GM18505 (cell line): ENCODE measurements around the gene MID1.

Experiments used
- ATAC-seq: cut with Tn5 transposase; IDR thresholded peaks from one replicate; pipeline ENCODE4 v1.9.1; 2021; ENCODE audit not compliant: unreplicated experiment
- POLR2A ChIP-seq: IDR thresholded peaks from 4 replicates; pipeline ENCODE4 v1.6.1; 2011; ENCODE audit warnings: borderline replicate concordance; ENCODE audit not compliant: insufficient read depth, insufficient read length; ENCODE audit errors: extremely low read depth

Gene MID1

DNA sequence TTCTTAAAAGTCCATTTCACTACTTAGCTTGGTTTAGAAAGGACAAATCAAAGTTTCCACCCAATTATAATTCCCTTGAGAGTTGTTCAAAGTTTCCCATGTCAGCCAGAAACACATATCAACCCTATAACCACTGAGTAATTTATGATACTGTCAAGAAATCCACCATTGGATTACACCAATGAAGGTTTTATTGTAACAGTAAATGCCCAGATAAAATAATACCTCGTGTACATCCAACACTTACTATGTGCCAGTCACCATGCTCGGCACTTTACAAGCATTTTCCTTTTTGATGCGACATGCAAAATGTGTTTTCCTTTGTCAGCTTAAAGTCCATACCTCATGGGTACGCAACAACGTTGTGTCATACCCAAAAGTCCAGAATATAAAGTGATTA lies 64.0 kb downstream of the MID1 start:
- ATAC-seq = no peak
- TF ChIP-seq POLR2A = no peak

DNA sequence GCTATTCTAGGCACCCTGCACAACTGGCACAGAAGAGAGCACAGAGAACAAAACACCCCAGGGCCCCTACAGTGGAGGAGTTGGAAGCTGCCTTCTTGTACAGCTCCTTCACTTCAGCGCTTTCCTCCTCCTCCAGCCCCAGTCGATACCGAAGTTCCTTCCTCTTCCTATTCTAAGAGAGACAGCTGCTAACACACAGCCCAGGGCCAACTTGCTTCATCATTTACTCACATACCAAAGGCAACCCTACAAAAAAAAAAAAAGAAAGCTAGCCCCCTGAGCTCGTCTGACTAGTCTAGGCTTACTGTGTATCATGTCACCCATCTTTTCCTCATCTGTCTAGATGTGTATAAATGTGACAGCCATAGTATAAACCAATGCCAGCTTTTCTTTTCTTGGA lies 64.5 kb downstream of the MID1 start:
- no peak for ATAC-seq
- no peak for TF ChIP-seq POLR2A

DNA sequence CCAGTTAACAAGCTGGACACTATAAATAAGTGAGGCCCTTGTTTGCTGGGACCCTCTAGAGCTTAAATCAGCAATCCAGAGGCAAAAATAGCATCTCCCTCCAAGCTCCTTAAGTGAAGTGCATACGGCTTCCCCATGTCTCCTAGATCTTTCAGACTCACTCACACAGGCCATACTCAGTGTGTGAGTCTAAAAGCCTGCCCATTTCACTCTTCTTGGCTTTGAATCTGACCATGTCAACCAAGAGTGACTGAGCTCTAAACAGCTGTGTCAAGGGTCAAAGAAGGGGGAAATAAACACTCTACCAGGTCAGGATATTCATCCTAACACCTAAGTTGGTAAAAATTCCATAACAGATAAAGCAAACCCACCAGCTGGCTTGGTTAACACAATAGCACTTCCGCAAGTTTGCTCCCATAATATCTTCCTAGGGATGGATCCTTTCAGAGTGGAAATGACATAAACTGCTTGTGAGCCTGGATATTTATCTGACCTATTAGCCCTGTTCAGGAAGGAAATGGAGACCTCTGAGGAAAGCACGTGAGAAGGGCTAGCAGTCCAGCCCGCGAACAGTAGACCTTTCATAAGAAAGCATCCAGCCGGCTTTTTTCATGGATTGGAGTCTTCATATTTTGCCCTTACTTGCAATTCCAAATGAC lies 65.6 kb downstream of the MID1 start:
- no peak for TF ChIP-seq POLR2A
- ATAC-seq = no peak

DNA sequence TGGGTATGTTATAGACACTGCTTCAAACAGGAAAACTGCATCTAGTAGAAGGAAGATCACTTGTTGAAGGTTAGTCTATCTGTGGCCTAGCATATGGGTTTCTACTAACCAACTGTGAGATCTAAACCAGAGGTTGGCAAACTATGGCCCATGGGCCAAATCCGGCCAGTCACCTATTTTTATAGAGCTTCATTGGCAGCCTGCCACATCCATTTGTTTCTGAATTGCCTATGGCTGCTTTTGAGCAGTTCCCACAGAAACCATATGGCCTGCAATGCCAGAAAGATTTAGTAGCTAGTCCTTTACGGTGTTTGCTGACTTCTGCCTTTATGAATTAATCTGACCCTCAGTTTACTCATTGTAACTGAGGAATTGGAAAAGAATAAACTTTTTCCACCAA lies 71.1 kb downstream of the MID1 start:
- no peak for TF ChIP-seq POLR2A
- no peak for ATAC-seq

DNA sequence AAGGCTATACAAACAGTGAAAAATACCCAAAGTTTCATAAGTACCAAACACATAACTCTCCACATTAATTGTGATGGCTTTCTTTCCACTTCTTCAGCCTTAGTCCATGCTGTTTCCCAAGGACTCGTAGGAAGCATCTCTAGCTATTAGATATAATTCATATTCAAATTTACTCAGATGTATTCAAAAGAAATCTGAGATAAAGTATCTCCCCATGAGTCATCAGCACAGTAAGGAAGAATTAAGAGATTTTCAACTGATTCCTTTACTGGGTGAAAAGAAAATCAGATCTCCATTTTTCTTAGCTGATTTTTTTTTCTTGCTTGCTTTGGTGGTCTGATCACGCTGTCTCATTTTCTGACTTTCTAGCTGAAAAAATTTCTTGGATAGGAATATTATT lies 71.7 kb downstream of the MID1 start:
- no peak for ATAC-seq
- no peak for TF ChIP-seq POLR2A

DNA sequence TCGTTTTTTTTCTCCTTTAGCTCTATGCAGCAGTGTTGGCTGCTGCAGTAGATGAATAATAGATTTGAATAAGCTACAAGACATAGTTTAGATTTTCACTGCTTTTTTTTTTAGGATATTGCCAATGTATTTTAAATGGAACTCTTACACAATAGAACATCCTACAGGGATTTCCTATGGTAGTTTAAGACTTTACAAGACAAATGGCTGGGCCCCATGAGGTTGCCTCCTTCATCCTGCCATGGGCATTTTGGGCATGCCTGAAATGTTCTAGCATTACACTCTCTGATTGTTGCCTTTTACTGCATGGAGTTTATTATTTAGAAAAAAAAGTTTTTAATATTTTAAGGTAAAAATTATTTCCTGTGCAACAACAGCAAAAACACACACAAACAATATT lies 74.5 kb downstream of the MID1 start:
- no peak for TF ChIP-seq POLR2A
- no peak for ATAC-seq

DNA sequence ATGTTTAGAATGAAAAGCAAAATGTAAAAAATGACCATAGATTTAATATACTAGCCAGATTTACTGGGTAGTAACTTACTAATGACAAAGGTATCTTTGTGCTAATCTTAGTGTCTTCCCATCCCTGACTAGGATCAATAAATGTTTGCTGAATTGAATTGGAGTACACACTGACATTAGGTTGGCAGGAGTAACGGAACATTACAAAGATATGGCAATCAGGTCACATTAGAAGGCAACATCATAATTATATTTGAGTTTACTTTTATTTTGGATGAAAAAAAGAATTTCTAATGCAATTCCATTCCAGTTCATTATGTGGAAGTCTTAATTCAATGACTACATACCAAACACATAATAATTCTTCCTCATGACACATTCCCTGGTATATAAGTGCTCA lies 77.8 kb downstream of the MID1 start:
- TF ChIP-seq POLR2A = no peak
- ATAC-seq = no peak

DNA sequence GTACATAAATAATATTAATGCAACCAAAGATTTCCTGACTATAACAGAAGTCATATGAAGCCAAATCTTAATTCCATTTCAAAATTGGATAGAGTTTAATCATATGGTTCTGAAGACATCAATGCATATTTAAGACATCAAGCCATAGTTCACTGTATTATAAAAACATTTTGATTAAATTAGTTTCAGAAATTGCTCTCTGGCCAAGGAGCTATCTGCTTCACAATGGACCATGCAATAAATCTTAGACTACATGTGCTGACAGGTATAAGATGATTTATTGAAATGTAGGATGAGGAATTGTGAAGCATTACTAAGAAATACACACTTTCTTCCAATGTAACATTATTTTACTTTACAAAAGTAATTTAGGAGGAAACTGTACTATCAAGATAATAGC lies 81.6 kb downstream of the MID1 start:
- ATAC-seq = no peak
- no peak for TF ChIP-seq POLR2A

DNA sequence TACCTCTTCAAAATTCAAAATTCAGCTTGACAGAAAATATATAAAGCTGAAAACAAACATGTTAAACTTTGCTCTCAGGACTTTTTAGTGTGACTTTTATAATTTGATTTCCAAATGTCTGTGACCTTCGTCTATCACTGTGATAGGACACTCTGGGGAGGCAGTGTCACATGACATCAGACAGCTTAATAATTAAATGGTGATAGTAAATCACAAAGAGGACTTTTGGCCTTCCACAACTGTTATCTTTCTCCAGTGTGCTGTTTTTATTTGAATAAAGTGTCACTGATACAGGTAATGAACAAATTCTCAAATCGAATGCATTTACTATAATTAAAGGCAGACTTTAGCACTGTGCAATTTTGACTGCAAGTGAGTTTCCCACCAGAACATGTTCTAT lies 83.1 kb downstream of the MID1 start:
- no peak for TF ChIP-seq POLR2A
- ATAC-seq = no peak

DNA sequence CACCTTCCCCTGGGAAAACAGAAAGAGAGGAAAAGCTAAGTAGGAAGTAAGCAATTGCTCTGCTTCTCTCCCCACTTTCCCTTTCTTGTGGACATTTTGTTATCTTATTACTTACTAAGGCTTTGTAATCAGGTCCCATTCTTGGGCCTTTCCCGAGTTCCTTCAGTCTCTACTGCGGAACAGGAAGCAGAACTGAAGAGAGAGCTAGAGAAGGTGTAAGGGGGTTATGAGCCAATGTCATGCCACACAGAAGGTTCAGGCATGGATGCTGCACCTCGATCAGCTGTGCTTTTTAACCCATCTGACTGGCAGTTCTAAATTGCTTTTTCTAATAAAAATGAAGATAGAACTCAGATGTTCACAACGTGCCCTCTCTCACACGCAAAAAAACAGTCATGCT lies 83.6 kb downstream of the MID1 start:
- TF ChIP-seq POLR2A = no peak
- ATAC-seq = no peak

DNA sequence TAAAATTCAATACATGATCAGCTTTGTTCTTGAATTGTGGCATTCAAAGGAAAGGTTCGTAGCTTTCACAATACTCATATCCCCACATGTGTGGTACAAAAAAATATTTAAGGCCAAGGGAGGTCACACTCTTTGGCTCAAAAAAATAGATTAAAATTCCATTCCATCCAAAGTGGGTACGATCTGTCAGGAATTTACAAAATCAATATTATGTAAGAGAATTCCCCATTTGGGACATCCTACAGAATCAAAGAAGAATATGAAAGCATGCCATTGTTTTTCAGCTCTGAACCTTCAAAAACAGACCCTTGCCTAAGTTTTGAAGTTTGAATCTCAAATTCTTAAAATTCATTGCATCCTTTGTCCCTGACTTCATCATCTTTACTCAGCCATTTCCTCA lies 85.8 kb downstream of the MID1 start:
- TF ChIP-seq POLR2A = no peak
- ATAC-seq = no peak

DNA sequence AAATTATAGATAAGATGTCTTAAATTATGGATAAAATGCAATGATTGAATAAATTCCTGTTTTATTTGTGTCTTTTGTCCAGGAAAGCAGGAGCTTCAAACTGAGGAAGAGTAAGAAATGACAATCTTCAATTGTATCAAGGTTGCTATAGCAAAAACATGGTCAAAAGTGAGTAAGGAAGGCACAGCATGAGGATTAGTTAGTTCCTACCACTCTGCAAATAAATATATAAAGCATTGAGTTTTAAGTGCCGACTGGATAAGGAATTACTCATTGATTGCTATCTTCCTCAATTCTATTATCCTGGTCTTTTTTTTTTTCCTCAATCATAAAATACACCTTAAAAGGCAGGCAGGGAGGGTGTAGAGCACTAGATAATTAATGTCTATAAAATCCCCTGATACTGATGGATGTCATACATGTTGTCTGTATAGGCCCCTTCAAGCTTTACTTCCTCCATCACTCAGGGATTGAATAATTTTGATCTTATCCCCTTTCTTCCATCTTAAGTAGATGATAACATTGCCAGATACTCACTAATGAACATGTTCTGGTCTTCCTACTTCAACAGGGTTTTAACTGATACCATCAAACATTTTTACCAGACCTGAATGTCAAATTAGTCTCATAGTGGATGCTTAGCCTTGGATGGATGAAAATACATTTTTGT lies 86.6 kb downstream of the MID1 start:
- TF ChIP-seq POLR2A = no peak
- ATAC-seq = no peak

DNA sequence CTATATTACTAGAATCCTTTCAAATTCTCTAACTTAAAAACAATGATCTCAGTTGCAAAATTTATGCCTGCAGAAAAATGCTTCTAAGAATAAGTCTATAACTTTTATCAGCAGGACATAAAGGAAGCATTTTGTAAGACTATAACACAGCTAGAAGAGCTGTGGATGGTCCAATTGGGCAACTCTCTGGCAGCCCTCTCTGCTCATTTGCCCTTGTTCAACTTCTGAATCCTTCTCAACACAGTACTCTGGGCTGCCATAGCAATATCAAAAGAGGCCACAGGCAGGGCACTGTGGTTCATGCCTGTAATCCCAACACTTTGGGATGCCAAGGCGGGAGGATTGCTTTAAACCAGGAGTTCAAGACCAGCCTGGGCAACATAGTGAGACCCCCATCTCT lies 88.5 kb downstream of the MID1 start:
- TF ChIP-seq POLR2A = no peak

DNA sequence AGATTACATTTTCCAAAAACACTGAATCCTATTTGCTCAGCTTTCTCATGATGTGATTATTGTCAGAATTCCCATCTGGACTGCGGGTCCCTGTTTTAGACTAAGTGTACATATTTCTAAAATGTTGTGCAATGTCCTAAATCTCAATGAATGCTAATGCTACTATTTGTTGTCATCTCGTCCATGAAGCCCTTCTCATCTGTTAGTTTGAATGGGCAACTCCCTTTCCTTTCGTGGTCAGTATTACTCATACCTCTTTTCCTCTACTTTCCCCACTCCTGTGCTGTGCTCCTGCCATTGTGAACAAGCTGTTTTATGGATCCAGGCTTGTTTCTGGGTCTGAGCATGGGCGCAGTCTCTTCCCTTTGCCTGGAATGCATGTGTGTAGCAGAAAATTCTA lies 91.0 kb downstream of the MID1 start:
- no peak for TF ChIP-seq POLR2A
- ATAC-seq = no peak

More for the DNA sequence above, 88.5 kb downstream of the MID1 start:
- ATAC-seq = no peak
